Posterior vena cava (tissue), 2 donors: ENCODE results near the gene C16orf46. TPM values are rescaled to one million over a fixed set of nuclear protein-coding genes. Genes with fewer than 3 reads are reported as not detected.
A peak's percentile ranks its signal among the peaks of the same experiment; 100 is the strongest.
"Not testable (repeated sequence)": the region's sequence is repeated elsewhere in the genome, so short reads cannot be mapped to it uniquely, and the experiment has no call there.

Experiments
- DNase-seq: peaks from one replicate; pipeline ENCODE4 v3.0.0-alpha.2; 2020; ENCODE audit warnings: low spot score
- intact Hi-C, 2 donors: fragments of 100-400 bp; cut with DNase I; formaldehyde crosslinking; loops; one replicate each; pipeline versions ENCODE4 v1.14.1 to v1.14.2; 2022 to 2023
- long read RNA-seq, 2 donors: library from polyadenylated mRNA; unstranded; transcript quantifications; one replicate each; pipeline ENCODE4 v2.0.0, GENCODE V29; 2020 to 2021
- total RNA-seq, 2 donors: library from RNA; stranded (reverse); fragmentation: NEBNext Ultra II Directional; extraction: Animal tissue kit (Norgen Biotek cat#: 25700); gene quantifications; one replicate each; pipeline ENCODE4 v1.2.1, GENCODE V29; 2021
- donor health status: DM: yes; HTN: yes; CAD: no.
- donor health status: DM: yes; HTN: yes; CAD: no.

The C16orf46 gene
- total RNA-seq, result under 1 TPM in 1 of 2 donors, not detected in 1; 0.57 TPM
- long read RNA-seq, donor 1, result 0 reads
- long read RNA-seq, donor 2, result 0 reads

GRCh38 chr16:81077076-81077940 lies at the start of gene C16orf46:
TSS of gene C16orf46 (minus strand) at chr16:81077238. CDS start at chr16:81063955, 13,283 bp downstream.
- intact Hi-C loops, result loop anchor here in 1 of 2 donors (10.0 kb wide), 1 partner anchor 73 kb away; the partner anchor contains the start of genes CENPN and CMC2
- DNase-seq, result peak; percentile 99

- intact Hi-C loops, result no loop called here
- no peak for DNase-seq
Observed at GRCh38 chr16:81123092-81123852, 46.2 kb upstream of the C16orf46 start.

GRCh38 chr16:81121474-81121990 lies 44.5 kb upstream of the C16orf46 start:
- no peak for DNase-seq
- intact Hi-C loops, result no loop called here

- intact Hi-C loops, result no loop called here
- DNase-seq, result no peak
Observed at GRCh38 chr16:81117436-81117835, 40.4 kb upstream of the C16orf46 start.

- no peak for DNase-seq
- intact Hi-C loops, result no loop called here
Observed at GRCh38 chr16:81116285-81116684, 39.2 kb upstream of the C16orf46 start.

- intact Hi-C loops, result no loop called here
- DNase-seq, result no peak
Observed at GRCh38 chr16:81112453-81112852, 35.4 kb upstream of the C16orf46 start.

- DNase-seq, intact Hi-C loops: not testable (repeated sequence)
Observed at GRCh38 chr16:81109274-81109673, 32.2 kb upstream of the C16orf46 start.

GRCh38 chr16:81107511-81107910 lies 30.5 kb upstream of the C16orf46 start:
- DNase-seq, result no peak
- intact Hi-C loops, result no loop called here

- DNase-seq, result peak; percentile 7
- intact Hi-C loops, result no loop called here
Observed at GRCh38 chr16:81106826-81107503, 29.9 kb upstream of the C16orf46 start.

- intact Hi-C loops, result no loop called here
Observed at GRCh38 chr16:81105946-81106345, 28.9 kb upstream of the C16orf46 start.

GRCh38 chr16:81101702-81102101 lies 24.7 kb upstream of the C16orf46 start:
- intact Hi-C loops, result no loop called here
- peak; percentile 17 for DNase-seq

More at GRCh38 chr16:81105946-81106345, 28.9 kb upstream of the C16orf46 start:
- no peak for DNase-seq

GRCh38 chr16:81099958-81100357 lies 22.9 kb upstream of the C16orf46 start:
- intact Hi-C loops, result loop anchor here in 1 of 2 donors (10.0 kb wide), 1 partner anchor 65 kb away; the partner anchor contains the start of gene ATMIN

GRCh38 chr16:81097230-81097629 lies 20.2 kb upstream of the C16orf46 start:
- intact Hi-C loops, result loop anchor here in 1 of 2 donors (10.0 kb wide), 1 partner anchor 62 kb away; the partner anchor contains the start of gene ATMIN
- DNase-seq, result peak; percentile 12

More at GRCh38 chr16:81099958-81100357, 22.9 kb upstream of the C16orf46 start:
- DNase-seq, result peak; percentile 11

- peak; percentile 16 for DNase-seq
- intact Hi-C loops, result loop anchor here in 1 of 2 donors (10.0 kb wide), 1 partner anchor 62 kb away; the partner anchor contains the start of gene ATMIN
Observed at GRCh38 chr16:81096715-81097208, 19.7 kb upstream of the C16orf46 start.

- peak; percentile 100 for DNase-seq
- intact Hi-C loops, result loop anchor here in 1 of 2 donors (10.0 kb wide), 1 partner anchor 61 kb away; the partner anchor contains the start of gene ATMIN
Observed at GRCh38 chr16:81095953-81096714, 19.1 kb upstream of the C16orf46 start, which contains the start of gene GCSH. TSS of gene GCSH (minus strand) at chr16:81096395. CDS start at chr16:81096278, 117 bp downstream.

- no peak for DNase-seq
- intact Hi-C loops, result loop anchor here in 1 of 2 donors (10.0 kb wide), 1 partner anchor 61 kb away; the partner anchor contains the start of gene ATMIN
Observed at GRCh38 chr16:81095653-81095952, 18.6 kb upstream of the C16orf46 start.

- intact Hi-C loops, result loop anchor here in 1 of 2 donors (10.0 kb wide), 1 partner anchor 60 kb away; the partner anchor contains the start of gene ATMIN
- DNase-seq, result peak; percentile 34
Observed at GRCh38 chr16:81094771-81095251, 17.8 kb upstream of the C16orf46 start.

GRCh38 chr16:81088836-81089235 lies 11.8 kb upstream of the C16orf46 start:
- no peak for DNase-seq
- intact Hi-C loops, result no loop called here
